ENCODE measurements around the gene AASDHPPT. TPM values are rescaled to one million over a fixed set of nuclear protein-coding genes. Genes with fewer than 3 reads are reported as not detected.

AASDHPPT gene
- total RNA-seq, 1 experiment from 2014 or later = 47.1 TPM

DNA sequence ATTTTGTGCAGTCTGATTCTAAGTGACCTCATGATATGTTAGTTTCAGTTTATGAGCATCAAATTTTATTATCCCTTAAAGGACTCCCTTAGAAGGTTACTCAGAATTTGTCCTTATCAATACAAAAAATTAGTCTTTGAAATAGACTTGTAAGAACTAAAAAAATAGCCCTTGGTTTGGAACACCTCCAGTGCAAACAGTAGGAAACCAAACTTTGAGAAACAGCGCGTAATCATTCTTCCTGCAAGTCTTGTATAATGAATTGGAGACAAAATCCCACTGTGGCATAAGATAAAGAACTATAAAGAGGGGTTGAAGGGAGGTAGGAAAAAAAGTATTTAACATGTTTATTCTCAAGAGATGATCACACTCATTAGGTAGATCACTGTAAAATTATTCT, 44.6 kb upstream of the AASDHPPT start:
- no peak overlapping the region for H2BK5ac ChIP-seq (ENCODE audit: insufficient read length, low read length)

More for the DNA sequence above, 44.6 kb upstream of the AASDHPPT start:
- Mint-ChIP-seq H3K36me3 (ENCODE audit: insufficient read depth in 1 of 3, low read depth in 3 of 3) (no peaks in the 10 kb centered on the region), H3K27ac (no peak overlapping the region), H3K4me3 (no peak overlapping the region), H3K27me3 (ENCODE audit: low read depth) (no peaks in the 10 kb centered on the region), H3K4me1 (peaks cover 3 to 6% of the 10 kb centered on the region in 2 experiments; a peak in 3 of 4 replicates), H3K9me3 (no peaks in the 10 kb centered on the region)
- Histone ChIP-seq H4K91ac (ENCODE audit: insufficient read length, low read depth, low read length) (no peak overlapping the region), H4K5ac (ENCODE audit: insufficient read length, low read depth, low read length) (no peak overlapping the region), H2BK120ac (ENCODE audit: low read depth, low read length, poor library complexity, severe bottlenecking) (no peak overlapping the region), H2BK15ac (ENCODE audit: low read depth, low read length) (no peak overlapping the region), H3K4me2 (ENCODE audit: insufficient read depth, insufficient read length, low read length) (no peak overlapping the region), H4K20me1 (ENCODE audit: control insufficient read depth, insufficient read depth, insufficient read length) (no peaks in the 10 kb centered on the region), H3K18ac (ENCODE audit: insufficient read length, low read depth, low read length) (no peak overlapping the region), H3K23ac (ENCODE audit: insufficient read length, low read depth, low read length) (no peak overlapping the region), H3K79me1 (ENCODE audit: insufficient read depth, low read depth, low read length, poor library complexity, severe bottlenecking) (no peaks in the 10 kb centered on the region), H2AK5ac (ENCODE audit: insufficient read length, low read length) (no peak overlapping the region), H3K4me1 (ENCODE audit: insufficient read depth, low read length) (no peaks in the 10 kb centered on the region), H2BK12ac (ENCODE audit: insufficient read length, low read depth, low read length) (no peak overlapping the region), H3K14ac (ENCODE audit: insufficient read depth, low read length) (no peak overlapping the region), H4K8ac (replicated peaks; ENCODE audit: insufficient read length, low read depth, low read length) (no peak overlapping the region), H3K4ac (ENCODE audit: low read depth, low read length) (no peak overlapping the region), H3T11ph (ENCODE audit: low read length) (no peak overlapping the region), H3K27ac (ENCODE audit: insufficient read length, low read depth, low read length) (no peak overlapping the region), H3K79me2 (ENCODE audit: insufficient read depth, low read length) (no peaks in the 10 kb centered on the region), H3K27me3 (ENCODE audit: insufficient read depth, low read length) (no peaks in the 10 kb centered on the region), H3K56ac (ENCODE audit: insufficient read length, low read depth, low read length) (no peak overlapping the region), H3K23me2 (ENCODE audit: insufficient read length, low read depth, low read length, poor library complexity, severe bottlenecking) (no peaks in the 10 kb centered on the region), H2AFZ (ENCODE audit: low read length) (no peak overlapping the region), H2BK20ac (ENCODE audit: low read depth, low read length, poor library complexity, severe bottlenecking) (no peak overlapping the region), H3K9me3 (ENCODE audit: control insufficient read depth, low read depth, low read length) (no peaks in the 10 kb centered on the region), H3K9ac (ENCODE audit: extremely low read depth, insufficient read length, low read length) (no peak overlapping the region)
- TF ChIP-seq, protein P1, sequence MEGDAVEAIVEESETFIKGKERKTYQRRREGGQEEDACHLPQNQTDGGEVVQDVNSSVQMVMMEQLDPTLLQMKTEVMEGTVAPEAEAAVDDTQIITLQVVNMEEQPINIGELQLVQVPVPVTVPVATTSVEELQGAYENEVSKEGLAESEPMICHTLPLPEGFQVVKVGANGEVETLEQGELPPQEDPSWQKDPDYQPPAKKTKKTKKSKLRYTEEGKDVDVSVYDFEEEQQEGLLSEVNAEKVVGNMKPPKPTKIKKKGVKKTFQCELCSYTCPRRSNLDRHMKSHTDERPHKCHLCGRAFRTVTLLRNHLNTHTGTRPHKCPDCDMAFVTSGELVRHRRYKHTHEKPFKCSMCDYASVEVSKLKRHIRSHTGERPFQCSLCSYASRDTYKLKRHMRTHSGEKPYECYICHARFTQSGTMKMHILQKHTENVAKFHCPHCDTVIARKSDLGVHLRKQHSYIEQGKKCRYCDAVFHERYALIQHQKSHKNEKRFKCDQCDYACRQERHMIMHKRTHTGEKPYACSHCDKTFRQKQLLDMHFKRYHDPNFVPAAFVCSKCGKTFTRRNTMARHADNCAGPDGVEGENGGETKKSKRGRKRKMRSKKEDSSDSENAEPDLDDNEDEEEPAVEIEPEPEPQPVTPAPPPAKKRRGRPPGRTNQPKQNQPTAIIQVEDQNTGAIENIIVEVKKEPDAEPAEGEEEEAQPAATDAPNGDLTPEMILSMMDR (conservative IDR thresholded peaks at IDR 0.05) = no peak
- no peak for DNase-seq
- WGBS (ENCODE audit: extremely low coverage, insufficient read length, low lambda C conversion rate) = no CpG with 5 or more reads among the region's 2 CpGs
